ENCODE data around the gene ZNF518A.

The ZNF518A gene

GRCh38 chr10:96129387-96130325 lies at the start of gene ZNF518A:
TSS of gene ZNF518A (plus strand) at chr10:96130297. CDS start at chr10:96156323, 26,026 bp downstream.
- DNase-seq = peak; percentile 100

DNA sequence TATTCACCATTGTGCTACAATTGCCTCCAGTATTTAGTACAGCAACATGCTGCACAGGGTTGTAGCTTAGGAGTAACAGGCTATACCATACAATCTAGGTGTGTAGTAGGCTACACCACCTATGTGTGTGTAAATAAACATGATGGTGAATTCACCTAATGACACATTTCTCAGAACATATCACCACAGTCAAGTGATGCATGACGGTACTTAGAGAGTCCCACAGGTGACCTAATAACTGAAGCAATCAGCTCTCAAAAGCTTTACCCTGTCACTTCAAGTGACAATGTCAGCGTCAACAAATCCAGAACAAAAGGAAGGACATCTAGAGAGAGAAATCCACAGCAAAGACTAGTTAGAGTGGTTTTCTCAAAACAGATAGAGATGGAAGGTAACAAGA lies 47.9 kb upstream of the ZNF518A start:
- DNase-seq = peak; percentile 93

- DNase-seq = peak; percentile 36
Measured at GRCh38 chr10:96082748-96083147, 47.3 kb upstream of the ZNF518A start.

DNA sequence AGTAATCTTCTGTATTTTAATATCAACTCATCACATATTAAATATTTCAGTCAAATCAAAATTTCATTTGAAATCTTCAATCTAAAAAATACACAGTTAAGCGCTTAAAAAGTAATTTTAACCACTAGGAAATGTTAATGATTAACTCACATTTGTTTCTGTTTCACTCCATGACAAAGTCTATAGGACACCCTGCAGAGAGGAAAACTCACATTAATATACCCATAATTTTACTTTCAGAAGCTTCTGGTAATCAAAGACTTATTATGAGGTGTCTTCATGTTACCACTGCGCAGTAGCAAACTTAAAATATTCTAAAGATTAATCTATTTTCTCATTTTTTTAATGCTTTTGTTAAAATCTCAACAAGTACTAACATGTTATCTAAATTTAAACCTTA lies 41.0 kb upstream of the ZNF518A start:
- DNase-seq = peak; percentile 72

DNA sequence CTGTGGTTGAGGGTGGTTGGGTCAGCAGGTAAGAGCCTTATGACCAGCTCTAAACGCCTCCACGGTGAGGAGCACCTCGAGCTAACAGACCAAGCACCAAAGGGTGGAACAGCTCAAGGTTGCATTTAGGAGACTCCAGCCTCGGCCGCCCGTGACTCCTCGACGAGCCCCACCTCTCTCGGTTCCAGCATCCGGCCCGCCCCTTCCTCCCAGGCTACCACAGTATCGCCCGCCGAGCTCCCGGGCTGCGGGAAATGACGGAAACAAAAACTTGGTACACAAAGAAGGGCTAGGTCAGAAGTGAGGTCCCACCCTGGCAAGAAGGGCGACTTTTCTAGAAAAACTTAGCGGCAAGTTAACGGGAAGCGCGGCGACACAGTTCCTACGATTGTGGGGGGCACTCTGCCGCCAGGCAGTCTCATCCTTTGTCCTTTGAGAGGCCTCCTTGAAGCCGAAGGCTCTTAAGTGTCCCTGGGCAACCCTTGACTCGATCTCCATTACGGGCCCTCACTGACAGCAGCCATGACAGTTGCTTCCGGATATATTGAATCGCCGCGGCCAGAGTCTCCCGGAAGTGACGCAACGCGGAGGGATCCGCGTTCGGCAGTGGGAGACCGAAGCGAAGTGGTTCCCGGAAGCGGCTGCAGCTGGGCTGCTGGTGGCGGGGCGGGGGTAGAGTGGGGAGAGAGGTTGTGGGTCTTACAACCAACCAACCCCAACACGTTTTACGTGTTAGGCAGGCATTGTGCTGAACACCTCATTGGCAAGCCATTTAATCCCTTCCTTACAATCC lies 40.2 kb upstream of the ZNF518A start:
- DNase-seq = peak; percentile 99

DNA sequence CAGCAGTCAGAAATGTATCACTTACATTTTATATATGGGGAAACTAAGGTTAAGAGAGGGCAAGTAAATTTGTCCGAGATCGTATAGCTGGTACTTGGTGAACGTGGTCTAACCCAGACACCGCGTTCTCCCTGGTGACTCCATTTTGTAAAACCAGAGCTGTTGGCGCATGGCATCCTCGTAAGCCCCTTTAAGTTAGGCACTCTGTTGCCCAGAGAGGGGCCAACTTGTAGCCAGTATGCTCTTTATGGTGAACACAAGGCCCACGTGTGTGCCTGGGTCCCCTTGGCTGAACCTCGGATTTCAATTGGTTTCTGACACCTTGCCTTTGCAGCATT lies 39.7 kb upstream of the ZNF518A start:
- DNase-seq = no peak

DNA sequence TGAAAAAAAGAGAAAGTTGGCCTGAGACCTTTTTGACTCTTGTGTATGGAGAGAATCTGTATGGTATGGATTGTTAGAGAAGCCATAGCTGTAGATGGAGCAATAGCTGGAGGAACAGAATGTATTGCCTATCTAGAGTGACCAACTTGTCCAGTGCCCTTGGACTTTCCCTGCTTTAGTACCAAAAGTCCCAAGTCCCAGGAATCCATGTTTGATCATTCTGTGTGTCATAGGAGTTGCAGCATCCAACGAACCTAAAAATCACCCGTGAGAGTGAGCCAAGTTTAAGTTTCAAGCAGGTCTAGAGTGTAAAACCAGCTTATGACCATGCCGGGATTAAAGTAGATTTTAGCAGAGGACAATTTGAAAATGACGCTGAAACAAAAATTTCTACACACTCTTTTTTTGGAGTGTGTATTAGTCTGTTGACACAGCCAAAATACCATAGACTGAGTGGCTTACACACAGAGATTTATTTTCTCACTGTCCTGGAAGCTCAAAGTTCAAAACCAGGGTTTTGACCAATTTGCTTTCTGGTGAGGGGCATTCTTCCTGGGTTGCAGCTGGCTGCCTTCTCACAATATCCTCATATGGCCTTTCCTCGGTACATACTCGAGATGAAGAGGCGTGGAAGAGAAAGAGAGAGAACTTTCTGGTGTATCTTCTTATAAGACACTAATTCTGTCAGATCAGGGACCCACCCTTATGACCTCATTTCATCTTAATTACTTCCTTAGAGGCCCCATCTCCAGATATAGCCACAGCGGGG lies 36.9 kb upstream of the ZNF518A start:
- DNase-seq = no peak

DNA sequence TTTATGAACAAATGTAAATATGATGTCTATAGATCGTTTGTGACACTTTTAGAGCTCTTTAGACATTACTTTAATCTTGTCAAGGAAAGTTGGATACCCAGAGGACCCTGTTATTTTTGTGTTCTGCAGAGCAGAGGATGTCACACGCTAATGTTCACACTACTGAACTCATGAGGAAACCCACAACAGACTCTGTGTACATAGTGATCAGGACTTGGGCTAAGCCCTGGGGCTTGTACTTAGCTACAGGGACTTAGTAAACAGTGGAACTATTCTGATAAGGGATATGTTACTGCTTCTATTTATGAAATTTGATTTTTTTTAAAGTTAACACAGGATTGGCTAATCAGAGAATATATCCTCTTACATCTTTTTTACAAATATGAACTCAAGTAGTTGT lies 36.1 kb upstream of the ZNF518A start:
- DNase-seq = no peak

- no peak for DNase-seq
Measured at GRCh38 chr10:96096958-96097357, 33.1 kb upstream of the ZNF518A start.

DNA sequence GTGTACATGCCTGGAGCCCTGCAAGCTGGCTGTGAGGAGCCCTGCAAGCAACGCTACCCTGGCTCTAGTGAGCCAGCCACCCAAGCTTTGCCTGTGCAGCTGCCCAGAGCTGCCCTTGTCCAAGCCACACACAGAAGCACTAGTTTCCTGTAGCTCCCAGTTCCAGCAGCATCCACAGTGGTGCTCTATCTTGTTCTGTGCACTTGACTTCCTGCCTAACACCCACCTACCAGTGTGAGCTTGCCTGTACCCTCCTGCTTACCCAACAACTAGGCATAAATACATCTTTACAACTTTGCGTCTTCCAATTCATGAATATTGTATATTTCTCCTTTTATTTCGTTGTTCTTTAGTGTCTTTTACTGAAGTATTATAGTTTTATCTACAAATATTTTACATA lies 32.2 kb upstream of the ZNF518A start:
- DNase-seq = peak; percentile 7

- no peak for DNase-seq
Measured at GRCh38 chr10:96107623-96108038, 22.5 kb upstream of the ZNF518A start.

DNA sequence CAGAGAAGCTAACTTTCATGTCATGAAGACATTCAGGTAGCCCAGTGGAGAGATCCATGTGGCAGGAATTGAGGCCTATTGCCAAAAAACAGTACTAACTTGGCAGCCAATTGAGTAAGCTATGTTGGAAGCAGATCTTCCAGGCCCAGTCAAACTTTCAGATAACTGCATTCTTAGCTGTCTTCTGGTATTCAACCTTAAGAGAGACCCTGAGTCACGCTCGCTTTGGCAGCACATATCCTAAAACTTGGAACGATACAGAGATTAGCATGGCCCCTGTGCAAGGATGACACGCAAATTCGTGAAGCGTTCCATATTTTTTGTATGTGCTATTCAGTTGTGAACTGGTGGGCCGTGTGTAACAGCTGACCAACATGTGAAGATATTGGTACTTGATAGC lies 17.6 kb upstream of the ZNF518A start:
- no peak for DNase-seq

- DNase-seq = peak; percentile 85
Measured at GRCh38 chr10:96118604-96119450, 11.3 kb upstream of the ZNF518A start.

DNA sequence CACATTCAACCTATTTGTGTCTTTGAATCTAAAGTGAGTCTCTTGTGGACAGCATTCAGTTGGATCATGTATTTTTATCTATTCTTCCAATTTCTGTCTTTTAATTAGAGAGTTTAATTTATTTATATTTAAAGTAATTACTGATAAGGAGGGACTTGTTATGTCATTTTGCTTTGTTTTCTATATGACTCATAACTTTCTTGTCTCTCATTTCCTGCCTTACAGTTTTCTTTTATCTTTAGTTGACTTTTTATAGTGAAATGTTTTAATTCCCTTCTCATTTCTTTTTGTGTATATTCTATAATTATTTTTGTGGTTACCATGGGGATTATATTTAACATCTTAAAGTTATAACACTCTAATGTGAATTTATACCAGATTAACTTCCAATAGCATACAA lies 7.3 kb upstream of the ZNF518A start:
- DNase-seq = peak; percentile 3

DNA sequence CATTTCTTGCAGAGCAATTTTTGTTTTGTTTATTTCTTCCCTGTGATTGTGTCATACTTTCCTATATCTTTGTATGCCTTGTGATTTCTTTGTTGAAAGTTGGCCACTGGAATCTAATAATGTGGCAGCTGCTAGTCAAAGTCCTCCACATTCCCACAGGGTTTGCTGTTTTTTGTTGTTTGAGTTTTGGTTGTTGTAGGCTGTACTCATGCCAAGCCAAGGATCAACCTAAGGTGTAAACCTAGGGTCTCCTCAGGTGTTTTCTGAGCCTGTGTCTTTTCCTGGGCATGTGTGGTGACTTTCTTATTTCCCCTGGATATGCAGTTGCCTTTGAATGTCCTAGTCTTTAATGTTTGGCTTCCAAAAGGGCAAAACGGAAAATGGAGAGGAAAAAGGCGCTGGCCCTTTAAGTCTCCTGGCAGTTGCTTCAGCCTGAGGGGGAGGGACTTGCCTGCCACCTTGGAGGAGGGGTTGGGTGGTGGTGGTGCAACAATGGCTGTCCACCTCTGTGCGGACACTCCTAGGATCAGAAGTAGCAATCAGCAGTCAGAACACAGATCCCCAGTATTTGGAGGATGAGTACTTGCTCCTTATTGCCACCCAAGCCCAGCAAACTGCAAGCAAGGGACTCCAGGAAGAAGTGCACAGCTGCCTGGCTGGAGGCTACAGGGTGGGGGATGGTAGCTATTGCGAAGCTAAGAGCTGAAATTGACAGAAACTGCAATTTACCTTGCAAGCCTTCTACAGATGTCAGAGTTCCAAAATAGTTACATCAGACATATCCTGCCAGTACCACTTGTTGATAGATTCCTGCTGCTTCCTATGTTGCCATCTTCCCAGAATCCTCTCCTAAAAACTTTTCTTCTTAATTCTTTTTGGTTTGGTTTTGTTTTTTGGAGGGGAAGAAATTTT lies 5.6 kb upstream of the ZNF518A start:
- peak; percentile 80 for DNase-seq

- DNase-seq = peak; percentile 62
Measured at GRCh38 chr10:96125142-96125515, 5.0 kb upstream of the ZNF518A start.

- DNase-seq = peak; percentile 92
Measured at GRCh38 chr10:96130326-96130995, 364 bp downstream of the ZNF518A start.

DNA sequence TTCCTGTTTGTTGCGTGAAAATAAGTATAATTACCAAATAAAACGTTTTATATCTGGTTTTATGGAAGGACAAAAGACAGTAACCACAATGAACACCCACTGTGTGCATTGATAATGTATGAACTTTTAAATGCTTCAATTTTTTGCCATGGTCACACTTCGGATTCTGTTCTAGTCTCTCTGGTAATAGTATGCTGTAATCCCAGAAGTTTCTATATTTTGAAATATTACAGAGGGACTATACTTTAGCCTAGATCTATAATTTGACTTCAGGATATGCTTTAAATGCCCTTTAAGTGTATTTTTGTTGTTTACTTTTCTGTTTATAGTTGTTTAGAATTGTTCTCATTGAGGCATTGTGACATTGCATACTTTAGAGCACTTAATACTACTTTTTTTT lies 1.5 kb downstream of the ZNF518A start:
- DNase-seq = no peak

- no peak for DNase-seq
Measured at GRCh38 chr10:96133135-96133534, 3.0 kb downstream of the ZNF518A start.

DNA sequence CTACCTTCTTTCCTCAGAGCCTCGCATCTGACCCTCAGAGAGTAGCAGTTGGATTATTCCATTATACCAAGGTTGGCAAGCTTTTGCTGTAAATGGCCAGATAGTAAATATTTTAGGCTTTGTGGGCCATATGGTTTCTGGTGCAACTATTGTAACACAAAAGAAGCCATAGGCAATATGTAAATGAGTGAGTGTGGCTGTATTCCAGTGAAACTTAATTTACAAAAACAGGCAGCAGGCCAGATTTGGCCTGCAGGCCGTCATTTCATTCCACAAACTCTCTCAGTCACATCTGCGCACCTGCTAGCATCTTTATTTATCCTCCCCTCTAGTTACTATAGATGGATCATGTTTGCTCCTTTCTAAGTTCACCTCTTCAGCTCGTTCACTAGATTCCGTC lies 6.7 kb downstream of the ZNF518A start:
- DNase-seq = no peak

GRCh38 chr10:96137567-96137966 lies 7.5 kb downstream of the ZNF518A start:
- no peak for DNase-seq

Measured in DMS53 (cell line).